ENCODE results near the gene BRINP3. TPM values are rescaled to one million over a fixed set of nuclear protein-coding genes. Genes with fewer than 3 reads are reported as not detected.

The BRINP3 gene
- total and polyA plus RNA-seq, 9 of the 15 experiments (the other 6 are each of a cell fraction or from before 2014, with no cell fraction given): 0.09 to 0.75 (median 0.19) TPM; not detected in 1

- no peak overlapping the region for H3K4me2 ChIP-seq (ENCODE audit: insufficient read depth, low read length)
- no peaks in the 10 kb centered on the region for H3K9me1 ChIP-seq (ENCODE audit: control insufficient read depth, insufficient read depth, low read length)
- no peaks in the 10 kb centered on the region; the same call in 1 of the 2 replicates for H3K9me3 ChIP-seq (replicated peaks; ENCODE audit: control insufficient read depth, insufficient read depth, low read depth, low read length)
- no peak overlapping the region for H3K4me3 ChIP-seq
- CTCF ChIA-PET (ENCODE audit: low intra/inter-chr PET ratio): interaction anchor here (0.6 kb wide), 1 partner anchor 8 kb away, joined by 3 read pairs; no protein-coding TSS in a partner anchor
- H4K20me1 ChIP-seq (replicated peaks; ENCODE audit: control insufficient read depth, insufficient read depth, low read length): no peaks in the 10 kb centered on the region
- BruUV-seq (replicated peaks): no TSS peak
- H2AFZ ChIP-seq (ENCODE audit: low read depth, low read length): no peak overlapping the region
- no peaks in the 10 kb centered on the region for H3K79me2 ChIP-seq (ENCODE audit: control insufficient read depth, insufficient read depth, low read length)
- no peaks in the 10 kb centered on the region for H3K27me3 ChIP-seq (ENCODE audit: control insufficient read depth in 2 of 2, insufficient read depth in 2 of 2, low read length in 2 of 2)
- no peak for FAIRE-seq
- intact Hi-C loops (cut with micrococcal nuclease) (no loop called here), in situ Hi-C loops (cut with MboI) (no loop called here)
- POLR2A ChIA-PET: no interaction called here
- H3K4me1 ChIP-seq (replicated peaks in 1 of 2; ENCODE audit: control insufficient read depth in 2 of 2, insufficient read depth in 2 of 2, low read length in 2 of 2): no peaks in the 10 kb centered on the region
- H3K9ac ChIP-seq (ENCODE audit: insufficient read depth in 1 of 2, low read depth in 2 of 2, low read length in 2 of 2): no peak overlapping the region
- ATAC-seq: no peak
- no peak for DNase-seq (ENCODE audit: extremely low read depth in 1 of 4, low spot score in 3 of 4)
- TF ChIP-seq SOX6 (IDR thresholded peaks at IDR 0.05): no peak
- 0 out of 2 replicates have a peak, but pooled peaks have one; percentile 30 for TF ChIP-seq C11orf30 (IDR thresholded peaks at IDR 0.05; ENCODE audit: low read depth)
- TF ChIP-seq CREB3 (tag; conservative IDR thresholded peaks at IDR 0.05; ENCODE audit: low read depth): no peak
- peak; percentile 47; the same call in 1 of the 2 replicates for TF ChIP-seq MAFK (IDR thresholded peaks at IDR 0.05; ENCODE audit: low read length)
- 0 out of 2 replicates have a peak, but pooled peaks have one; percentile 28 for TF ChIP-seq MAFF (IDR thresholded peaks at IDR 0.05; ENCODE audit: low read length)
- no peak for TF ChIP-seq GATA2 (CRISPR knock-in tag; IDR thresholded peaks at IDR 0.05)
- TF ChIP-seq ZNF316 (IDR thresholded peaks at IDR 0.05): peak; percentile 57; the same call in 1 of the 2 replicates
- 0% methylated on average over 2 of the region's 2 CpGs for WGBS (ENCODE audit: insufficient coverage, low coverage, missing lambda C conversion rate)
- H3K27ac ChIP-seq (ENCODE audit: extremely low read depth, low read depth, low read length): no peak overlapping the region
- no peaks in the 10 kb centered on the region for H3K36me3 ChIP-seq (ENCODE audit: control insufficient read depth, insufficient read depth, low read length)
These were observed 298.8 kb downstream of the BRINP3 start for GRCh38 chr1:190178827-190179226.
